ENCODE results near the gene HMCN2. TPM values are rescaled to one million over a fixed set of nuclear protein-coding genes. Genes with fewer than 3 reads are reported as not detected.

The HMCN2 gene
- total and polyA plus RNA-seq, 8 donors, result 0.41 to 5.3 (median 0.76) TPM

GRCh38 chr9:130354806-130355205 lies 89.2 kb downstream of the HMCN2 start:
- no peak for FAIRE-seq
- TF ChIP-seq CTCF (IDR thresholded peaks at IDR 0.05), result no peak

GRCh38 chr9:130356033-130356432 lies 90.5 kb downstream of the HMCN2 start:
- no peaks in the 10 kb centered on the region for H3K27me3 ChIP-seq
- intact Hi-C loops (cut with DNase I), result no loop called here
- H3K4me1 ChIP-seq, result no peaks in the 10 kb centered on the region
- H3K4me3 ChIP-seq, result no peak overlapping the region
- 66 to 80% methylated on average over 13 of the region's 13 CpGs for WGBS, 2 donors
- H3K9me3 ChIP-seq, result no peaks in the 10 kb centered on the region
- no peak for ATAC-seq
- no peak for TF ChIP-seq CTCF (IDR thresholded peaks at IDR 0.05)
- no peak overlapping the region for H3K27ac ChIP-seq
- DNase-seq, result no peak
- FAIRE-seq, result no peak
- no peaks in the 10 kb centered on the region for H3K36me3 ChIP-seq

More at GRCh38 chr9:130354806-130355205, 89.2 kb downstream of the HMCN2 start:
- intact Hi-C loops (cut with DNase I), result no loop called here
- Histone ChIP-seq H3K36me3 (no peaks in the 10 kb centered on the region), H3K27me3 (no peaks in the 10 kb centered on the region), H3K4me1 (no peaks in the 10 kb centered on the region), H3K9me3 (no peaks in the 10 kb centered on the region), H3K27ac (no peak overlapping the region), H3K4me3 (no peak overlapping the region)
- ATAC-seq (no peak), DNase-seq (peak in 1 of 6 donors; percentile 51)
- WGBS, 2 donors, result 61 to 65% methylated on average over 18 of the region's 18 CpGs

- H3K27ac ChIP-seq, result no peak overlapping the region
- no peak for FAIRE-seq
- no peaks in the 10 kb centered on the region for H3K36me3 ChIP-seq
- no peak for TF ChIP-seq CTCF (IDR thresholded peaks at IDR 0.05)
- H3K27me3 ChIP-seq, result no peaks in the 10 kb centered on the region
- no peak for ATAC-seq
- DNase-seq, result no peak
- no peaks in the 10 kb centered on the region for H3K4me1 ChIP-seq
- intact Hi-C loops (cut with DNase I), result no loop called here
- no peaks in the 10 kb centered on the region for H3K9me3 ChIP-seq
- H3K4me3 ChIP-seq, result no peak overlapping the region
- WGBS, 2 donors, result 30 to 57% methylated on average over 1 of the region's 1 CpG
Measured at GRCh38 chr9:130356877-130357584, 91.5 kb downstream of the HMCN2 start.

GRCh38 chr9:130358928-130359327 lies 93.4 kb downstream of the HMCN2 start:
- ATAC-seq (no peak), DNase-seq (no peak), FAIRE-seq (no peak)
- intact Hi-C loops (cut with DNase I), result no loop called here
- Histone ChIP-seq H3K27me3 (no peaks in the 10 kb centered on the region), H3K9me3 (no peaks in the 10 kb centered on the region), H3K36me3 (no peaks in the 10 kb centered on the region), H3K4me3 (no peak overlapping the region), H3K4me1 (no peaks in the 10 kb centered on the region), H3K27ac (no peak overlapping the region)
- WGBS, 2 donors, result 52 to 71% methylated on average over 7 of the region's 7 CpGs
- TF ChIP-seq CTCF (IDR thresholded peaks at IDR 0.05), result no peak

GRCh38 chr9:130359819-130360218 lies 94.3 kb downstream of the HMCN2 start:
- Histone ChIP-seq H3K36me3 (no peaks in the 10 kb centered on the region), H3K27me3 (no peaks in the 10 kb centered on the region), H3K9me3 (no peaks in the 10 kb centered on the region), H3K4me1 (no peaks in the 10 kb centered on the region), H3K27ac (no peak overlapping the region), H3K4me3 (no peak overlapping the region)
- DNase-seq, result no peak
- intact Hi-C loops (cut with DNase I), result no loop called here
- ATAC-seq, result no peak
- WGBS, 2 donors, result 54 to 66% methylated on average over 9 of the region's 9 CpGs
- no peak for FAIRE-seq
- TF ChIP-seq CTCF (IDR thresholded peaks at IDR 0.05), result no peak
